ENCODE measurements around the gene ASB6.

- TF ChIP-seq SMAD3 (CRISPR knock-in tag; IDR thresholded peaks at IDR 0.05; ENCODE audit: borderline replicate concordance) (no peak), KAT7 (CRISPR knock-in tag; IDR thresholded peaks at IDR 0.05; ENCODE audit: borderline replicate concordance) (no peak; the same call in 1 of the 2 replicates), CTCF (IDR thresholded peaks at IDR 0.05) (no peak), ELF4 (CRISPR knock-in tag; IDR thresholded peaks at IDR 0.05; ENCODE audit: low read depth) (no peak), NR3C1 (CRISPR knock-in tag; conservative IDR thresholded peaks at IDR 0.05; ENCODE audit: low read depth) (no peak), NFYB (CRISPR knock-in tag; conservative IDR thresholded peaks at IDR 0.05; ENCODE audit: low read depth) (no peak), MAX (CRISPR knock-in tag; IDR thresholded peaks at IDR 0.05) (no peak), USF1 (CRISPR knock-in tag; IDR thresholded peaks at IDR 0.05) (0 out of 2 replicates have a peak, but pooled peaks have one; percentile 18), ZNF138 (CRISPR knock-in tag; conservative IDR thresholded peaks at IDR 0.05) (no peak), NR1H2 (CRISPR knock-in tag; IDR thresholded peaks at IDR 0.05) (no peak), ETV6 (CRISPR knock-in tag; IDR thresholded peaks at IDR 0.05) (no peak), ZNF317 (CRISPR knock-in tag; IDR thresholded peaks at IDR 0.05; ENCODE audit: borderline replicate concordance, low read depth) (no peak), ATF3 (CRISPR knock-in tag; conservative IDR thresholded peaks at IDR 0.05) (no peak)
Measured at GRCh38 chr9:129596541-129597331, 45.2 kb downstream of the ASB6 start.
